GM21723 (cell line): ENCODE data around the gene FAM174A.
"Not testable (repeated sequence)": the region's sequence is repeated elsewhere in the genome, so short reads cannot be mapped to it uniquely, and the experiment has no call there.

Source experiments
- ATAC-seq: cut with Tn5 transposase; IDR thresholded peaks from one replicate; pipeline ENCODE4 v1.9.1; 2021; ENCODE audit warnings: mild to moderate bottlenecking, moderate library complexity; ENCODE audit not compliant: unreplicated experiment

The FAM174A gene

GRCh38 chr5:100574716-100575115, 39.5 kb downstream of the FAM174A start:
- ATAC-seq = no peak

- no peak for ATAC-seq
Measured at GRCh38 chr5:100575815-100576214, 40.6 kb downstream of the FAM174A start.

GRCh38 chr5:100576217-100576751, 41.1 kb downstream of the FAM174A start:
- no peak for ATAC-seq

DNA sequence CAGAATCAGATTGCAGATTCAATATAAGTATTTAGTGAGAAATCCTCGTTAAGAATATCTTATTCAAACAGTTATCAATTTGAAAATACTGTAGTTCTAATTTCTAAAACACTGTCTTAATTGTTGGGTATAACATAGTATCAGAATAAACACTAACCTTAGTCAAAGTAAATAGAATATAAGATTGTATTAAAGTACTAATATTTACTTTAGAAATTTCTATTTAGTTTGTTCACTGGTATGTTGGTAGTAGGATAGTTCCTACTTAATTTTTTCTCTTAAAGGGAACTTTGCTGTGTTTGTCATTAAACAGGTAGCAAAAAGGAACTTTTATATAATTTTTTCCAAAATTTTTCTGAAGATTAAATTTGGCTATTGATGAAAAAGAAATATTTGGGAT, 42.3 kb downstream of the FAM174A start:
- no peak for ATAC-seq

- ATAC-seq = peak; percentile 95
Measured at GRCh38 chr5:100584069-100584468, 48.9 kb downstream of the FAM174A start.

GRCh38 chr5:100584889-100585288, 49.7 kb downstream of the FAM174A start:
- ATAC-seq = no peak

GRCh38 chr5:100590867-100591266, 55.7 kb downstream of the FAM174A start:
- no peak for ATAC-seq

- no peak for ATAC-seq
Measured at GRCh38 chr5:100595152-100595811, 60.1 kb downstream of the FAM174A start.

- no peak for ATAC-seq
Measured at GRCh38 chr5:100595812-100596173, 60.6 kb downstream of the FAM174A start.

DNA sequence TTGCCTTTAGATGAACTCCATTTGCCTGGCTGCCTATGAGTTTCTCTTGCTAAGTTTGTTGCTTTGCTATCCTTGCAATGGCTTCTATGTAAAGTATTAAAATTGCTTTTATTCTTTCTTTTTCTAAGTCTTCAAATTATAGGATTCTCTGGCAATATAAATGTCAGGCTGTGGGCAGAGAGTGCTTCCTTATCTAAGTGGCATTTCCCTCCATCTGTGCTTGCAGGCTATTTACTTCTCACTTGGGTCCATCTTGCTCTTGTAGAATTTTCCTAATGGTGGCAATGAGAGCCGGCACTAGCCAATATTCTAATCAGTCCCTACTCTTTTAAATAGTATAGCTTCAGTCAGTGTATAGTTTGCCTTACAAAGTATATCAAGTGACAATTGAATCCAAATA, 63.3 kb downstream of the FAM174A start:
- ATAC-seq = no peak

GRCh38 chr5:100600298-100600994, 65.3 kb downstream of the FAM174A start:
- ATAC-seq = no peak

DNA sequence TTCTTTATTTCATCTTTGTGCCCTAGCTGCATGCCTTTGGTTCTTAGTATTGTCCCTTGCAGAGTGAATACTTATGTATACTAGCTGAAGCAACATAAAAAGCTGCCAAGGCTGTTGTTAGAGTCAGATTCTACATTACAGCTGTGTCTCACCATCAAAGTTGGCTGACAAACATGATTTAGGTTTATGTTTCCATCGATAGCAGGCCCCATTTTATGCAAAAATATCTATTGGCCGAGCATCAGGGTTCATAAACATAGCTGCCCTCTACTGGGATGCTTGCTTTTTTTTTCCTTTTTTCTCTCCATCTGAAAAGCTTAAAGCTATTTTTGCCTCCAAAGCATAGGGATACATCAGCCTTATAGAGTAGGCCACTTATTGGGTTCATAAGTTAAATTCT, 68.0 kb downstream of the FAM174A start:
- ATAC-seq = no peak

- ATAC-seq = not testable (repeated sequence)
Measured at GRCh38 chr5:100604021-100604420, 68.8 kb downstream of the FAM174A start.

DNA sequence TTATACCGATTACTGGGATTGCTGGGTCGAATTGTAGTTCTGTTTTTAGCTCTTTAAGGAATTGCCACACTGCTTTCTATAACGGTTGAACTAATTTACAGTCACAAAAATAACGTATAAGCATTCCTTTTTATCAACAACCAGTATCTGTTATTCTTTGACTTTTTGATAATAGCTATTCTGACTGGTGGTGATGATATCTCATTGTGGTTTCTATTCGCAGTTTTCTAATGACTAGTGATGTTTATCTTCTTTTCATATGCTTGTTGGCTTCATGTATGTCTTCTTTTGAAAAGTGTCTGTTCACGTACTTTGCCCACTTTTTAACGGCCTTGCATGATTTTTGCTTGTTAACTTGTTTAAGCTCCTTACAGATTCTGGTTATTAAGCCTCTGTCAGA, 74.4 kb downstream of the FAM174A start:
- no peak for ATAC-seq

DNA sequence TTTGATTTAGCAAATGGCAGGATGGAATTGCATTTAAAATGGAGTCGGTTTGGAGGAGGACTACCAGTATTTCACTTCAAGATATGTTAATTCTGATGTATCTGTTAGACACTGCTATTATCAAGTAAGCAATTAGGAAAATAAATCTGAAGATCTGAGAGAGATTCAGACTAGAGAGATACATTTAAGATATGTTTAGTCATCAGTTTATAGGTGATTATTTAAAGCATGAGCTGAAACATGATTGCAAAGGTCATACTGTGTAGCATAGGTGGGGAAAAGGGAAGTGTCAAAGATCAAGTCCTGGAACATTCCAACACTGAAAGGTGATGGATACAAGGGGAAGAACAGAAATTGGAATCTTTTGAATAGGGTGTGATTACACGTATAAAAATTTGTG, 79.1 kb downstream of the FAM174A start:
- no peak for ATAC-seq

DNA sequence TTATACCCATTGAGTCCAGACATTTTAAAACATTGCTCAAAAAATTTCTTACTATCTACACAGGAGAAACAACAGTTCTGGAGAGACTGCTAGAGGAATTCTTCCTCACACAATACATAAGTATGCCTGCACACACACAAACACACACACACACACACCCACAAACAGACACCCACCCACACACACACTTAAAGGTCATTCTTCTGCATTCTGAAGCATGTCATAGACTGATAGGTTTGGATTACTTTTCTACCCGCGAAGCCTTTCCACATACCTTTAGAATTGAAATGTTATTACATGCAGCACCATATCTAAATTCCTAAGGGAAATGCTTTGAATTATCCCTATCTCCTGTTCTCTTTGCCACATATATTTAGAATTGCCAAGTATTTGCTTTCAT, 80.2 kb downstream of the FAM174A start:
- no peak for ATAC-seq

GRCh38 chr5:100616291-100616690, 81.1 kb downstream of the FAM174A start:
- no peak for ATAC-seq

DNA sequence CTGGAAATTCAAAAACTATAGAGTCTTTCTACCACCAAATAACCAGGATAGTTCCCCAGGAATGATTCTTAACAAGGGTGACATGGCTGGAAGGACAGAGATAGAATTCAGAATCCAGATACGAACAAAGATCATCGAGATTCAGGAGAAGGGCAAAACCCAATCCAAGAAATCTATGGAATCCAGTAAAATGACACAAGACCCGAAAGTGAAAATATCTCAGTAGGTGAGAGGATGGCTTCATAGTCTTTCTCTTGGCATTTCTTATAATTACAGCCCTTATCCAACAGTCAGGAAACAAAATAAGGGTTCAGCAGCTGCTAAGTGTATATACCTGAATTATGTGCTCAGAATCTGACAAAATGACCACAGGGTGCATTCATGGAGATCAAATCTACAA, 81.8 kb downstream of the FAM174A start:
- no peak for ATAC-seq

GRCh38 chr5:100623719-100624118, 88.5 kb downstream of the FAM174A start:
- peak; percentile 95 for ATAC-seq

DNA sequence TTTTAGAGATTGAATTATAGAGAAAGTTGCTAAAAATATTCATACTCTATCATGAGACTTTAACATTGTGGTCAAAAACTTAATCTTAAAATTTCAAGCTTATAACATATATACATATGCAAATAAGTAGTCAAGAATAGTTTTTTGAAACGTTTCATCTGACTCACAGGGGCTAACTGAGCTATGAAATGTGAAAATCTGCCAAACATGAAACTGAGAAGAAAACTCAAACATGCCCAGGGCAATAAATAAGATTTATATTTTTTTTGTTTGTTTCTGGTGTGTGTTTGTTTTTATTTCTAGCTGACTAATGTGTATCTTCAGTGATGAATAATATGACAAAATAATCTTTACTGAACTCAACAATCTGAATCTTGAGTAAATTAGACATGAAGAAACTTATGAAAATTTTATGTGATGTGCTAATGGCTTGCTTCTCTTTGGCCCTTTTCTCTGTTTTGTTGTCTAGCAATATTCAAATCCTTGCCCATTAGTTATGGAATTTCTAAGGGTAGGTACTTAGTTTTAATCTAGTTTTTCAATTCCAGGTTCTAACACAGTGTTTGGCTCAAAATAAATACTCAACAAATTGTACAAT, 99.9 kb downstream of the FAM174A start:
- peak; percentile 81 for ATAC-seq
